HPDE6-E6E7 (cell line): ENCODE measurements around the gene SRSF1.
"Not testable (repeated sequence)": the region's sequence is repeated elsewhere in the genome, so short reads cannot be mapped to it uniquely, and the experiment has no call there.

ENCODE experiments used
- DNase-seq: peaks from one replicate; pipeline ENCODE4 v3.0.0; 2011; ENCODE audit warnings: missing footprints; ENCODE audit errors: extremely low spot score

The SRSF1 gene

DNA sequence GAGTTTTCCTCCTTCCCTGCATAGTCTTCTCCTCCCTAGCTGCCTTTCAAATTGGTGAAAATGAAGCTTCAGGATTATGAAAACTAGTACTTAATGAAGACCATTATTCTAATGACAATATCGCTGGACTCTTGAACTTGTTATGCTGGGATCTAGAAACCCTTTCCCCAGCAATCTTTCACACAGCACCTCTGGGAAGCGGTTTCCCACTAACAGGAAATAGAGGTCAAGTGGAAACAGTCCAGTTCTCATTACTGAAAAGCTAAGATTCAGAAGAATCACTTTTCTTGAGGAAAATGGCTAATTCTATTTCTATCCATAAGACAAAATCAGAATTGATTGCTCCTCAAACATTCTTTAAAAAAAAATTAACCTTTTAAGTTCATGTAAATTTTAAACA is 17.0 kb downstream of the SRSF1 start:
- no peak for DNase-seq

DNA sequence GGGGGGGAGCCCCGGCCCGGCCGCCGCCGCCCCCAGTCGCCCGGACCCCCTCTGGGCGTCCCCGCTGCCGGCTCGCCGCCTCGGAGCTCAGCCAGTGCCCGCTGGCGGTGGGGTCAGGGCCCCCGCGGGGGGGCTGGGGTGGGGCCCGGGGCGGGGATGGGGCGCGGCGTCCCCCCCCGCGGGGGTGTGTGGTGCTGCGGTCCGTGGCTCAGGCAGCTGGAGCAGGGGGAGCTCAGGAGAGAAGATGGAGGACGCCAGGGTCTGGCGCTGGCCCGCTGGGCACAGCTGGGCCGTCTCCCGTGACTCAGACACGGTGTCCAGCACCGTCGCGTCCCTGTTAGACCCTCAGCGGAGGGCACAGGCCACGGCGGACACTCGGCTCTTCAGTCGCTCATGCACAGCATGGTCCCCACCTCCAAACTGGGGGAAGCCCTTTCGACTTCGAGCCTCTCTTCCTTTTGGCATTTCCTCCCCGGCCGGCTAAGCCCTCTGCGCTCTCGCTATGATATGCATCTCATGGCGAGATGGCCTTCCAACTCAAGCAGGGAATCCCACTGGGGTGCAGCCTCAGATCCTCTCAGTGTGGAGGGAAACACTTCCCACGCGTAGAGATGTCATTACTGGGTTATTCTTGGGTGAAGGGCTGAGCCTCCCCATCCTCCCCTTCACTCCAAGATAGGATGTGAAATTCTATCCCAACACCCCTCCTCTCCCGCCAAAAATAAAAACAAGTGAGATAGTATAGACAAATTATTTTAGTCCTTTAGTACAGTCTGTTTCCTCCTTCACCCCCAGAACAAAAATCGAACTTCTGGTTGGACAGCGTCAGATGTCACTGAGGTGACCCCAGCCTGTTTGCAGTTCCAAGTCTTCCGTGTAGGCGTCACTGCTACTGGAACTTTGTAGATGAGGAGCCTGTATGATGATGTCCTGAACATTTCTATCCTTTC is 18.5 kb downstream of the SRSF1 start:
- peak; percentile 82 for DNase-seq

DNA sequence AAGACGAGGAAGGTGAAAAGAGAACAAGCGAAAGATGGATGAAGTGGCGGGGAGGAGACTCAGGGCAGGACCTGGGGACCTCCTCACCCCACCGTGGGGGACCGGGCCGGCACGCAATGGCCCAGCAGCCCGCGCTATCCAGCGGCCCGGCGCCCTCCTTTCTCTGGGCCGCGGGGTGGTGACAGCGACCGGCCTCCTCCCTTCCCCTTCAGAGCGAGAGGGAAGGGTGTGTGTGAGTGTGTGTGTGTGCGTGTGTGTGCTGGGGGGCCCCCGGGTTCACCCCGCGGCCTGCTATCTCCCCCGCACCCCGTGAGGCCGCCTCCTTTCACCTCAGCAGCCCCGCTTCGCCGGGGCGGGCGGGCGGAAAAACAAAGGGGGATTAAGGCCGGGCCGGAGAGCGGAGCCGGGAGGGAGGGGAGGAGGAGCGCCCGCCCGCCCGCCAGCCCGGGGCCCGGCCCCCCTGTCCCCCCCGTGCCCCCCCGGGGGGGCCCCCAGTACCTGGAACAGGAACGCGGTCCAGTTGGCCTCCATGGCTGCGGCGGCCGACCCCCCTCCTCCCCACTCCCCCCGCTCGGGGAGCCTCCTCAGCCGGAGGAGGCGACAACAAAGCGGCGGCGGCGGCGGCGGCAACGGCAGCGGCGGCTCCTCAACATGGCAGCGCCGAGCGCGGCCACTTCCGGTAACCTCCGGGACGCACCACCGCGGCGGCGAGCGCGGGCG is 19.3 kb downstream of the SRSF1 start, which contains the start of gene VEZF1:
TSS of gene VEZF1 (minus strand) at position 674 of the 720 bp plus-strand sequence. CDS start at position 531, 143 bp downstream.
- peak; percentile 66 for DNase-seq

DNA sequence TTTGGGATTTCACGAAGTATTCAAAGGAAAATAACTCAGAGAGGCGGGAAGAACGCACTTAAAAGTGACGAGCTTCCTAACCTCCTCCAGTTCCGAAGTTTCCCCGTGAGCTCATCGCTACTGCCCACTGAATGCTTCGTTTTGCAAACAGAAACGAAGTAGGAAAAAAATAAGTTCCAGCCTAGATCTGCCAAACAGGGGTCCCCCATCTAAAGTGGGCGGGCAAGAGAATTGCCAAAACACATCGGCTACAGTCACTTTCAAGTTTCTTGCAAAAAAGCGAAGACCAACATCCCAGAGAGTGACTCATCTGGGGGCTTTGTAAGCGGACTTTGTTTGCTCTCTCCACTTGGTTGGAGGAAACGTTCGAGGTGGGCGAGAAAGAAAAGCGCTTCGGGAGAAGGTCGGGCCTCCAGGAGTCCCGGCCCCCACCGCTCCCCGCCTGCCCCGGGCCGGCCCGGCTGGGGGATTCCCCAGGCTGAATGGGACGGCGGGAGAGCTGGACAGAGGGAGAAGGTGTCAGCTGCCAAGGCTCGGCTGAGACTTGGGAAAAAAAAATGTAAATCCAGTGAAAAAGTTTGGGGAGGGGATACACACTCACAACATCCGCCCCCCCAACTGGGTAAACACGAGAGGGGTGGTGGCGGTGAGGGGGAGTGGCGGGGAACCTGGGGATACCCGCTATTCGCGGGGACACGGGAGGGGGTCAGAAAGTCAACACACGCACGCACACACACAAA is 20.0 kb downstream of the SRSF1 start:
- DNase-seq = peak; percentile 49

DNA sequence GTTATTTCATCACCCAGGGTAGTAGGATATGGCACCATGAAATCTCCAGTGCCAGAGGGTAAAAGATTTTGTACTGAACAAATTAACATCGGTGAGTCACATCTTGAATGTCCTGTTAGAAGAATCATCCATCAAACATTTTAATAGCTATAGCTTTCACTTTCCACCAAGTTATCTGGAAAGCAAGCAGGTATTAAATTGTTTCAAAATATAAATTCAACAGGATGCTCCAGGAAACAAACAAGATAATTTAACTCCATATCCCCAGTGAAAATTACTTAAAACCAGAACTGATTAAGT is 21.4 kb downstream of the SRSF1 start:
- peak; percentile 76 for DNase-seq

DNA sequence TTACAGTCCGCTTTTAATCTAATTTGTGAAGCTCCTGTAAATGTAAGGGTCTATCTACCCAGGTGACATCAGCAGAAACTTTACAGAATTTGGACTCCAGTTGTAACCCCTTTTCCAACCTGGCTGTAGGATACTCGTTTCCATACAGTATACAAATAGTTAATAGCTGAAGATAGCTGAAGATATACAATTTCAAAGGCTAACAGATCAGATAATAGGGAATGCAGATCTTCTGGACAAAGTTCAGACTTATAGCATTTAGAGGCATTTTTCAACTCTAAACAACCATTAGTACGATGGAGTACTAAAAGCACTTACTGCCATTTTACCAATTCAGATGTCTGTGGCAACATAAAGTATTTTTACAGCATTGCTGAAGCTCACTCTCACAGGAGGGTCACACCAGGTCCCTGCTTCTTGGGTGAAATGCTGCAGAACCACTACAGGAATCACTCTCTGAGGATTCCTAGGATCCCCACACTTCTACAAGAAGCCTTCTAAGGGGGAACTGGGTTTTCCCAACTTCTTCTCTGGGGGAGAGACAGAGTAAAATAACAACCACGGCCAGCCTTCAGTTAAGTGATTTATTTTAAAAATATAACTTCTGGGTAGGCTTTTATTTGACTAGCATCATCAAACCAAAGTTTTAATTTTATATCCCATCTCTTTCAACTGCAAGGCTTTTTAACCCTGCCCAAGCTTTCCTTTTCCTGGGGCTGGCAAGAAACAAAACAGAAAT is 21.9 kb downstream of the SRSF1 start:
- DNase-seq = no peak

DNA sequence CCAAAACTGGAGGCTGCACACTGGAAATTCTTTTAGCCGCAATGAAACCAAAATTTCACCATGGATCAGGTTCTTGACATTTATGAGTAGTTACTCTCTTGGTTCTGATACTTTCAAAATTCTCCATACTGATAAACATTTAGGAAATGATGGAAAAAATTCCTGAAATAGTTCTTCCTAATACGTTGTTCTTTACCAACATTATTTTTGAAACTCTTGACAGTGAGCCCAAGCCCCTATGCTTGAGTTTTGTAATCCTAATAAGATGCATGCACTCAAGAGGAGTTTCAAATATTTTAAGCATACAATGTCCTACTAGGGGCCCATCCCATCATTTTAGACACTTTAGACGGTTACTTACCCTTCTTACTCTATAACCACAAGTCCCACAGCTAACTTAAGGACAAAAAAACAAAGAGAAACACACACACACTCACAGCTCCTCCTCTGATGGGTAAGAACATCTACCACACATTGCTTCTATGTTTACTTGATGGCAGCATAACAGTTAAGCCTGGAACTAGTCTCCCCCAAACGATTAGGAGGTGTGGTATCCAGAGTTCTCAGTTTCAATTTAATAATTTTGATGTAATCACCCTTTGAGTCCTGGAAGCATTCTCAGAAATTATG is 22.7 kb downstream of the SRSF1 start:
- DNase-seq = no peak

DNA sequence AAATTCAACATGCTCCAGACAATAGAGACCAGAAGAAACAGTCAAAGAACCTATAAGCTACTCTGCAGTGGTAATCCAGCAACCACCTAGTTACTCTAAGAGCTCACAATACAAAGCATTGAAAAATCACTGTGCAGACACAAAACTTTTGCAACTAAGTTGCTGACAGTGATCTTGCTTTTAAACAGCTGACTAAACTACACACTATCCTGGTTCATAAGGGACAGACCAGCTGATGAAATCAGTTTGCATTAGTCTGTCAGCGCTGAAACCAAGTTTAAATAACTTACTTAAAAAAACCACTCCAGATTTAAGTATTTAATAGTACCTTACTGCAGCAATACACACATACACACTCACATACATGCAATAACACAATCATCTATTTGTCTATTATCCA is 23.6 kb downstream of the SRSF1 start:
- DNase-seq = no peak

DNA sequence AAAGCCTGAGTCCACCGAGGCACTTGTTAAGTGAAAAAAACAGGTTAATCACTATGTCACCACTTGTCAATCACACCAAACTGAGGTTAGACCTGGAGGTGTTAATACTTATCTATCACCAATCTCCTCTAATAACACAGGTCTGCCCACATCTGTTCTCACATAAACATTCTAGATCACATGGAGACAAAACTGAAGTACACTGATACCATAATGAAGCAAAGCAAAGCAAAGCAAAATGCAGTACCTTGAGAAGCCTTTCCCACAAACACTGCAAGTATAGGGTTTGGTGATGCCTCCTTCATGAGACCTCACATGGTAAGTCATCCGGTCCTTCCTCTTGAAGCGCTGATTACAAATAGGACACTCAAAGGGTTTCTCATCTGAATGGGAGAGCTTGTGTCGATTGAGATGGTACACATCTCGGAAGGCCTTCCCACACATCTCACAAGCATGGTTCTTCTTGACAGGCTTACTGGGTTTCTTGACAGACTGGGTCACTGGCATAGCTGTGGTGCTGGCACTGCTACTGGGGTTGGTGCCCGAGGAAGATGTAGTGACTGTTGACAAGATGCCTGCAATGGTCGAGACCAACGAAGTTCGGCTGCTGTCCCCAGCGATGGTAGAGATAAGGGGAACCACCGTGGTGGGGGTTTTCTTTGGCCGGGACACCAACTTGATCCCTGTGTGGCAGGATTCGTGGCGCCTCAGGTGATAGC is 24.4 kb downstream of the SRSF1 start:
- no peak for DNase-seq

DNA sequence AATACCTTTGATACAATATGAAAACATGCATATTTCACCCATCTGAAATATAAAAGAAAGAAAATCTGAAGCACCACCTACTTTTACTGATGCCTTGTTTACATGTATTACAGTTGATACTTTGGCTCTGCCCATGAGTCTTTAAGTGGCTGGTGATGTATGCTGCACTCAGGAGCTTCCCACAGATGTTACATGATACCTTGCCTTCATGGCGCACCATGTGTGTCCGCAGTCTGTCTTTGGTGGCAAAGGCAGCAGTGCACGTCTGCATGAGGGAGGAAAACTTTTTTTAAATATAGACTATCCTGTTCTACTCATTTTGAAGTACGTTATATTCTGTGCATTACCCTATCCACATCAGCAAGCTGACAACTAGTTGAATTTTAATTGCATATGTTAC is 26.5 kb downstream of the SRSF1 start:
- no peak for DNase-seq

DNA sequence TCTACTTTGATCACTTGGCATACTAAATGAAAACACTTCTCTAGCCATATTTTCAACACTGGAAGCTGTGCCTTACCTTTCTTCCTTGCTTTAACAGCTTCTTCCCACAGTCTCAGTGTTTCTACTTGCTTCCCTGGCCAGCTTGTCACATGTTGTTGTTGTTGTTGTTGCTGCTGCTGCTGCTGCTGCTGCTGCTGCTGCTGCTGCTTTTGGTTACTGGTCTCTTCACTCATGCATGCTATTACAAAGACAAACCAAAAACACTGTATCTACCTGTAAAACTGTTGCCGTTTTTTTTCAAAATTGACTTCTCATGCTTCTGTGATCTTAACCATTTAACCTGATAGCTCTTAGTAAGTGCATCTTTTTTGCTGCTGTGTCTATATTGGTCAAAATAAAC is 28.0 kb downstream of the SRSF1 start:
- no peak for DNase-seq

DNA sequence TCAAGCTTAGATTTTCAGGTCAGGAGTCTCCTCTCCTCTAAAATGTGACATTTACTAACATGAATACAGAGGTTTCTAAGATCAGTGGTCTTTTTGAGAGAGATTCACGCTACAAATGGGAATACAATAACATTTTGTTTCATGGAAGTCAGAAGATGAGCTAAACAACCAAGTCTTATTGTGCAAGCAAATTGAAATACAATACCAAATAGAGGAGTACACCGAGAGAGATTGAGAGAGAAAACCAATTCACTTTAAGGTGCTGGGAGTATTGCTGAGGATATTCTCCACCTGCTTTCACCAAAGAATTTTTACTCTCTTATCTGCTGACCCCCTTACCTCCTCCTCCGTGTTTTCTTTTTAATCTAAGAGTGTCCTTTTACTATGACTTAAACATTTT is 30.5 kb downstream of the SRSF1 start:
- no peak for DNase-seq

DNA sequence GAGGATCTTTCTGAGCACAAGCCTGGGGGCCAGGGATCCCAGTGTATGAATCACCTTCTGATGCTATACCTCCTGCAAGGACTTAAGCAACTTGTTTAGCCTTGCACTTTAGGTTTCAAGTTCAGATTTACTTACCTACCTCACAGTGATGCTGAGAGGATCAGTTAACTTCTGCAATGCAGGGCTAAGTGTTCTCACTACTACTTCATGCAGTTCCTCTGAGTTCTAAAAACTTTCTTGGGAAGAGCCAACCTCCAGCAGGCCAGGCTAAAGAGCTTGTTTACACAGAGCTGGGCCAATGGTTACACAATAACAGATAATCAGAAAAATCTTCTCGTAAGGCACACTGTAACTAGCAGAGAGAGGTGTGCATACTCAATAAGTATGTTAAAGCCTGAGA is 32.0 kb downstream of the SRSF1 start:
- DNase-seq = no peak

DNA sequence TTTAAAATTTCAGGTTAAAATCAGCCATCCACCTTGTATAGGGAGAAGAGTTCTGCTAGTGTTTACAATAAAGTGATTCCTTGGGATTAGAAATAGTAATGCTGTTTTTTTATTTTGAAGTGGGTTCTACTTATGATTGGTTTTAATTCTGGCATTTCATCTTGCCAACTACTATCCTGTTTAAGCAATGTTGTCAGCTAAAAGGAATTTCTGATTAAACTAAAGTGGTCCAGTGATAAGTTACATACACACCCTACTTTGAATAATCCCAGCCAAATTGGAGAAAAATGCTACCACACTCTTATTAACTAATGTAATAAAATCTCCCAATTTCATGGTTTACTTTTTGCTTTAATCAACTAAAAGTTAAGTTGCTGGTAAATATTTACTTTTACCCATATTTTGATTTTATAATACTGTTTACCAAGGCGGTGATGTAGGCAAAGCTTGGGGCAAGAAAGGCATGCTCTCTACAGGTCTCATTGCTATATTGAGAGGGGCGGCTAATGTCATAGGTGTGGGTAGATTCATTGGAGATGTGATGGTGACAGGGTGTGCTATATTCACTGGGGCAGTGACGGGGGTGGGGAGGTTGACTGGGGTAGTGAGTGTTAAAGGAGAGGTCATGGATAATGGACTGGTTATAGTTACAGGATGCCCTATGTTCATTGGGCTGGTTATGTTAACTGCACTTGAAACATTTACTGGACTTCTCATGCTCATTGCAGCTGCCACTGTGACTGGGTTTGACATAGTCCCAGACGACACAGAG is 32.8 kb downstream of the SRSF1 start:
- DNase-seq = not testable (repeated sequence)

DNA sequence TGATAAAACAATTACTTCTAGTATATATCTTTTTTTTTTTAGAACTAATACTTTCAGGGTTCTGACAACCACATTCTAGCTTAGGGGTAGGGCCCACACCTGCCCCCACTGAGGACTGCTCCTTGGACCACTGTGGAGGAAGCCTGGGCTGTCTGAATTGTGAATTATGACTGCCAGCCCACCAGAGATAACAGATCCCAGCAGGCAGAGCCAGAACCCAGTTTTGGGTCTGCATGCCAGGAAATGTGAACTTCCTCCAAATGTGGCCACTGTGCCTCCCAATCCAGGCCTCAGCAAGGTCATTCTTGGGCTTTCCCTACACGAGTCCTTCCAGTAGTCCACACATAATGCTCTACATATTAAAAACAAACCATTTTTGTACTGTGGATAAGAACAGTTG is 34.9 kb downstream of the SRSF1 start:
- no peak for DNase-seq

DNA sequence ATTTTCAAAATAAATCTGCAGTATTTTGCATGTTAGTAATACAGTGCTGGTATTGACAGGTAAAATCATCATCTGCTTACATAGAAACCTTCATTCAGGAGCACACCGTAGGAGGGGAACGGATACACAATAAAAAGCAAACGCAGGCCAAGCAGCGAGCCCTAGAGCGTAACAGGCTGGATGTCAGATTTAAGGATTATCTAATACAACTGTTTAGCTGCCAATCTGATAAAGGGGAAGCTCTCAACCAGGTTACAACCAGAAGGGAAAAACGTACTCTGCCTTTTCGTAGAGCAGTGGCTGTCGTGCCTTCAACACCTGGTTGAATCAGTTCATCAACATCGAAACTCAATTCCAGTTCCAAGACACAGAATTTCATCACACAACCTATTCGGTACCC is 35.5 kb downstream of the SRSF1 start:
- no peak for DNase-seq

DNA sequence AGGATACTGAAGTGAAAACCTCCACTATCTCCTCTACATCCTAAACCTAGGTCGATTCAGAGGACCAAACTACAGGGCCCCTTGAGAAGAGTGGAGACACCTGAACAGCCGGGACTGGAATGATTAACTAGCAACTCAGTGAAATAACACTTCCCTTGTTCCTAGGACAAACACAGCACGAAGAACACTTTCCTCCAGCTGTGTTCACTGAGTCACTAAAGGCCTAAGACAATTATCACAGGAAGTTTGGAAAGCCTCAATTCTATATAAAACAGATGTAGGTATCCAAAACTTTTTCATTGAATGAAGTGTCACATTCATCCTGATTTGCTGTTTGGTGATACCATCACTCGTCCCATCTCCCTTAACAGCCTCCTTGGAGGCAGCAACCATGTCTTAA is 36.3 kb downstream of the SRSF1 start:
- DNase-seq = no peak

DNA sequence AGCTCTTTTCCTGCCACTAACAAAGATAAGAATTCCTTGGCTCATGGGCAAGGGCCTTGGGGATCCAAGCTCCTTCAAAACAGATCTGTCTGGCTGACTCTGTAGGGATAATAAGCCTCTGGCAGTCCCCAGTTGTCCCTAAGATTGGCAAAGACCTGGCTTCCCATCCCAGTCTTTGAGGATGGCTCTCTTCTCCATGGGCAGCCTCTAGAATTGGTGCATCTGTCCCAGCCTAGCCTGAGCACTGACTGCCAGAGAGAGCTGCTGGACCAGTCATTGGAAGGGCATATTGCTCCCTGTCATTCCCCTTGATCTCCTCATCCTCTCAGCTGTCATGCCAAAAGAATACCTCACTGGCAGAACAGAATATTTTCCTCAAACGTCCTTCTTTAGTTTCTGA is 38.6 kb downstream of the SRSF1 start:
- DNase-seq = no peak

DNA sequence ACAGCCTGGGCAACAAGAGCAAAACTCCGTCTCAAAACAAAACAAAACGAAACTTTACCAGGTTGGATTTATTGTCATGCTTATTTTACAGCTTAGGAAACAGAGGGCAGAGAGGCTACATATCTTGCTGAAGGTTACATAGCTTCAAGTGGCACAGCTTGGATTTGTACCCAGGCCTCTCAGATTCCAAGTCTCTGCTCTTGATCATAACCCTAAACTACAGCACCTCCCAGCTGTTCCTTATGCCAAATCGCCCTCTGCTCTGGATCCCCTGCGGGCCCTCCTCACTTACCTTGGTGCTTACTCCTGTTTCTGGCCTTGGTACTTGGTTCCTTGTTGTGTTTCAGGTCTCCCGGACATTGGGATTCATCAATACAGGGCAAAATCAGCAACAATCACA is 40.2 kb downstream of the SRSF1 start:
- no peak for DNase-seq

DNA sequence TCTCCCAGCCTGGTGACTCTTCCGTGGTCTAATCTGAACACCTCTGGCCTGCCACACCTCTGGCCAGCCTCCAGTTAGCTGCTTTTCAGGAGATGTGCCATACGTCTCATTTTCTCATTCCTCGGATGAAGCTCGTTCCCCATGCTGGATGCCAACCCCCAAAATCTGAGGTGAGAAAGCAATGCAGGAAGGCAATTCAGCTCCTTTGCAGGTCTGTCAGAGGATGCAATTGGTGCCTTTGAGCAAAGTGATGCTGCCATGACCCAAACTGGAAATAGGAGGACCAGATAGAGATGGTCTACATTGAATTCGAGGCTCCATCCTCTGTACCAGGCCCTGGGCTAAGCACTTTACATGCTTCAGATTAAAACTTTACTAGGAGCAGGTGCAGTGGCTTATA is 40.8 kb downstream of the SRSF1 start:
- no peak for DNase-seq
